SU-DHL-6 (cell line): ENCODE data around the gene NUP210.

Experiments used
- H2AFZ ChIP-seq: fragments of 200-600 bp; sonication (generic); 2 replicates; pipeline ENCODE4 v1.6.1; 2014; ENCODE audit warnings: low read depth, mild to moderate bottlenecking, moderate library complexity, mixed read lengths, antibody characterized with exemption, low read length; ENCODE audit not compliant: severe bottlenecking
- H3F3A ChIP-seq: fragments of 200-600 bp; shearing (Covaris generic); 2 replicates; pipeline ENCODE4 v1.6.0; 2016; ENCODE audit warnings: antibody characterized with exemption, mild to moderate bottlenecking; ENCODE audit not compliant: insufficient read depth
- H3K27ac ChIP-seq: fragments of 200-600 bp; sonication (generic); 2 replicates; pipeline ENCODE4 v1.5.1; 2016; ENCODE audit warnings: low read depth, mild to moderate bottlenecking, low read length, moderate library complexity, mixed read lengths
- H3K27me3 ChIP-seq: fragments of 200-600 bp; sonication (generic), shearing (Covaris generic); 2 replicates; pipeline ENCODE4 v1.6.0; 2014; ENCODE audit warnings: mild to moderate bottlenecking, low read length
- H3K36me3 ChIP-seq: fragments of 200-600 bp; sonication (generic); 2 replicates; pipeline ENCODE4 v1.6.1; 2014; ENCODE audit warnings: mild to moderate bottlenecking, low read length, mixed read lengths
- H3K4me2 ChIP-seq: fragments of 300-600, 200-600 bp; shearing (Covaris generic), sonication (generic); 2 replicates; pipeline ENCODE4 v1.6.0; 2014; ENCODE audit warnings: low read length, low read depth, mild to moderate bottlenecking; ENCODE audit not compliant: poor library complexity, severe bottlenecking
- H3K4me3 ChIP-seq: fragments of 200-600 bp; sonication (generic); 2 replicates; pipeline ENCODE4 v1.5.1; 2014; ENCODE audit warnings: antibody characterized with exemption, low read length, mild to moderate bottlenecking, mixed read lengths; ENCODE audit not compliant: insufficient read depth, poor library complexity, severe bottlenecking
- H3K79me2 ChIP-seq: fragments of 200-600 bp; sonication (generic); 2 replicates; pipeline ENCODE4 v1.6.1; 2014; ENCODE audit warnings: mild to moderate bottlenecking, low read length, moderate library complexity; ENCODE audit not compliant: insufficient read depth
- H3K9ac ChIP-seq: fragments of 200-600 bp; sonication (generic); 2 replicates; pipeline ENCODE4 v1.7.0; 2014; ENCODE audit warnings: mild to moderate bottlenecking, low read length
- H3K9me2 ChIP-seq: fragments of 200-600 bp; sonication (generic); replicated peaks from 2 replicates; pipeline ENCODE4 v1.6.1; 2014; ENCODE audit warnings: low read length; ENCODE audit not compliant: insufficient read depth
- H3K9me3 ChIP-seq: fragments of 200-600 bp; sonication (generic); 2 replicates; pipeline ENCODE4 v1.6.1; 2014; ENCODE audit warnings: low read length, mixed read lengths; ENCODE audit not compliant: insufficient read depth
- H4K20me1 ChIP-seq: fragments of 200-600 bp; sonication (generic); 2 replicates; pipeline ENCODE4 v1.6.1; 2014; ENCODE audit warnings: low read depth, mild to moderate bottlenecking, antibody characterized with exemption, low read length, moderate library complexity, mixed read lengths
- CTCF ChIP-seq: fragments of 200-600 bp; sonication (generic); IDR thresholded peaks from one replicate; pipeline ENCODE4 v1.5.1; 2017; ENCODE audit warnings: antibody characterized with exemption, mild to moderate bottlenecking, low read length, moderate library complexity; ENCODE audit not compliant: insufficient read depth, poor library complexity, severe bottlenecking
- EZH2phosphoT487 ChIP-seq: fragments of 200-600 bp; sonication (generic), shearing (Covaris generic); conservative IDR thresholded peaks from 2 replicates; pipeline ENCODE4 v1.6.1; 2018; ENCODE audit warnings: mild to moderate bottlenecking, antibody characterized with exemption, low read length, moderate library complexity, mixed read lengths

The NUP210 gene

GRCh38 chr3:13281507-13282357, 138.4 kb downstream of the NUP210 start:
- Histone ChIP-seq H3K27ac (no peak overlapping the region), H3K36me3 (no peaks in the 10 kb centered on the region), H3F3A (no peaks in the 10 kb centered on the region), H3K27me3 (no peaks in the 10 kb centered on the region), H3K9ac (no peak overlapping the region), H3K4me2 (no peak overlapping the region), H3K4me3 (no peak overlapping the region), H3K9me3 (peaks cover 15% of the 10 kb centered on the region; the same call in 1 of the 2 replicates), H4K20me1 (no peaks in the 10 kb centered on the region), H3K9me2 (no peaks in the 10 kb centered on the region), H2AFZ (no peak overlapping the region), H3K79me2 (no peaks in the 10 kb centered on the region)
- no peak for TF ChIP-seq CTCF
- TF ChIP-seq EZH2phosphoT487: no peak

GRCh38 chr3:13280811-13281506, 139.2 kb downstream of the NUP210 start:
- H3K79me2 ChIP-seq: no peaks in the 10 kb centered on the region
- no peaks in the 10 kb centered on the region for H3K9me2 ChIP-seq
- no peaks in the 10 kb centered on the region for H3K27me3 ChIP-seq
- TF ChIP-seq CTCF (no peak), EZH2phosphoT487 (no peak)
- H3F3A ChIP-seq: no peaks in the 10 kb centered on the region
- H3K36me3 ChIP-seq: no peaks in the 10 kb centered on the region
- H3K9ac ChIP-seq: no peak overlapping the region
- no peak overlapping the region for H3K27ac ChIP-seq
- peaks cover 8% of the 10 kb centered on the region; the same call in 1 of the 2 replicates for H3K9me3 ChIP-seq
- H3K4me2 ChIP-seq: no peak overlapping the region
- no peak overlapping the region for H3K4me3 ChIP-seq
- H4K20me1 ChIP-seq: no peaks in the 10 kb centered on the region
- no peak overlapping the region for H2AFZ ChIP-seq

GRCh38 chr3:13280122-13280790, 139.9 kb downstream of the NUP210 start:
- no peak for TF ChIP-seq CTCF
- TF ChIP-seq EZH2phosphoT487: no peak
- no peak overlapping the region for H3K9ac ChIP-seq
- H3K36me3 ChIP-seq: no peaks in the 10 kb centered on the region
- H2AFZ ChIP-seq: no peak overlapping the region
- H3K9me3 ChIP-seq: peaks cover 8% of the 10 kb centered on the region; the same call in 1 of the 2 replicates
- H3K4me3 ChIP-seq: no peak overlapping the region
- H3K27ac ChIP-seq: no peak overlapping the region
- no peaks in the 10 kb centered on the region for H3K79me2 ChIP-seq
- no peaks in the 10 kb centered on the region for H3F3A ChIP-seq
- no peaks in the 10 kb centered on the region for H3K27me3 ChIP-seq
- H3K9me2 ChIP-seq: no peaks in the 10 kb centered on the region
- H3K4me2 ChIP-seq: no peak overlapping the region
- no peaks in the 10 kb centered on the region for H4K20me1 ChIP-seq
